Measurements from ENCODE around the gene NDUFAF7. TPM values are rescaled to one million over a fixed set of nuclear protein-coding genes. Genes with fewer than 3 reads are reported as not detected.

NDUFAF7 gene
- polyA plus RNA-seq, 1 donor (not counting 4 experiments of a cell fraction or from before 2014, with no cell fraction given): 27.7 TPM

DNA sequence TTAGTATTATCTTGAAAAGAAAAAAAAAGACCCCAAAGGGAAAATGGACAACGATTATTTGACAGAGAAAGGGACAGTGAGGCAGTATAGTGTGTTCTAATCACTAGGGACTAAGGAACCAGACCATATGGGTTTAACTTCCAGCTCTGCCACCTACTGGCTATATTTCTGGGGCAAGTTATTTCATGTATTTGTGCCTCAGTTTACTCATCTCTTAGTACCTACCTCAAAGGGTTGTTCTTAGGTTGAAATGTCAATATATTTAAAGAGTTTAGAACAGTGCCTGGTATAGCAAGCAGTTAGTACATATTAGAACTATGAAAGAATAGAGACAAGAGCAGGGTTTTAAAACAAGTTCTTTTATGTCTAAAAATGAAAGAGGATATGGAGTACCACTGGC, 50.5 kb downstream of the NDUFAF7 start:
- no peak for TF ChIP-seq EZH2 (IDR thresholded peaks at IDR 0.05; ENCODE audit: low read length)
- TF ChIP-seq CTCF (optimal IDR thresholded peaks at IDR 0.05 in 1 of 3, IDR thresholded peaks at IDR 0.05 in 1 of 3, conservative IDR thresholded peaks at IDR 0.05 in 1 of 3; ENCODE audit: extremely low read depth in 1 of 3, insufficient read depth in 2 of 3, low read length in 3 of 3): no peak
- Histone ChIP-seq H3K79me2 (ENCODE audit: control insufficient read depth, insufficient read depth, low read length) (no peaks in the 10 kb centered on the region), H3K27me3 (ENCODE audit: control insufficient read depth, extremely low read depth, insufficient read depth, low read length) (no peaks in the 10 kb centered on the region), H3K36me3 (ENCODE audit: control insufficient read depth in 2 of 2, extremely low read depth in 1 of 2, insufficient read depth in 2 of 2, low read length in 2 of 2) (peaks cover 2 to 21% of the 10 kb centered on the region in 2 experiments), H3K9me1 (ENCODE audit: control insufficient read depth, extremely low read depth, insufficient read depth, low read length) (no peaks in the 10 kb centered on the region), H3K9ac (ENCODE audit: control insufficient read depth, extremely low read depth, insufficient read depth, low read length) (no peak overlapping the region), H2AFZ (ENCODE audit: control insufficient read depth, low read length) (no peak overlapping the region), H3K9me3 (ENCODE audit: control insufficient read depth, low read depth, low read length) (no peaks in the 10 kb centered on the region), H3K4me1 (ENCODE audit: control insufficient read depth, extremely low read depth, insufficient read depth, low read length) (peaks cover 9% of the 10 kb centered on the region), H3K4me2 (ENCODE audit: control insufficient read depth, extremely low read depth, insufficient read depth, low read depth, low read length) (no peak overlapping the region), H4K20me1 (ENCODE audit: control insufficient read depth, extremely low read depth, insufficient read depth, low read length) (no peaks in the 10 kb centered on the region), H3K4me3 (ENCODE audit: control insufficient read depth in 2 of 3, extremely low read depth in 1 of 3, insufficient read depth in 2 of 3, low read depth in 1 of 3, low read length in 3 of 3) (no peak overlapping the region), H3K27ac (ENCODE audit: control insufficient read depth, insufficient read depth, low read length) (no peak overlapping the region)
- dilution Hi-C loops (cut with MboI; ENCODE audit: extremely low pct_ligation_motif_present, low sequenced_read_pairs): no loop called here
- FAIRE-seq: no peak
- no peak for DNase-seq (ENCODE audit: low read depth, low spot score)

DNA sequence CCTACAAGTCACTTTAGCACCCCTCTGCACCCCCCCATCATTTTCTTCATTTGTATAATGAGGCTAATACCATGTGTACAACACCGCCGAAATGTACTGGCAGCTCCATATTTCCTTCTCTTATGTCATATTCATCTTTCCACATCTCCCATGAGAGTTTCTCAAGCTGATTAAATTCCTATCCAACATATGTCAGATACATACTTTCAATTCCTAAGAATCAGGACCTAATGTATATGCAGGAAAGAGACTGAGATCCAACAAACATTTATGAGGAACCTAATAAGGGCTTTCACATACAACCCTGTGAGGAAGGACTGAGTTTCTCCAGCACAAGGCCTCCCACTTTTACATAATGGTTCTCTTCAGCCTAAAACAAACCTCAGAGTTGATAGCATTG, 51.3 kb downstream of the NDUFAF7 start:
- TF ChIP-seq CTCF (optimal IDR thresholded peaks at IDR 0.05 in 1 of 3, IDR thresholded peaks at IDR 0.05 in 1 of 3, conservative IDR thresholded peaks at IDR 0.05 in 1 of 3; ENCODE audit: extremely low read depth in 1 of 3, insufficient read depth in 2 of 3, low read length in 3 of 3) (no peak), EZH2 (IDR thresholded peaks at IDR 0.05; ENCODE audit: low read length) (no peak)
- H2AFZ ChIP-seq (ENCODE audit: control insufficient read depth, low read length): no peak overlapping the region
- DNase-seq (ENCODE audit: low read depth, low spot score) (no peak), FAIRE-seq (peak; percentile 20)
- H3K79me2 ChIP-seq (ENCODE audit: control insufficient read depth, insufficient read depth, low read length): no peaks in the 10 kb centered on the region
- H3K4me2 ChIP-seq (ENCODE audit: control insufficient read depth, extremely low read depth, insufficient read depth, low read depth, low read length): no peak overlapping the region
- no peaks in the 10 kb centered on the region for H4K20me1 ChIP-seq (ENCODE audit: control insufficient read depth, extremely low read depth, insufficient read depth, low read length)
- peaks cover 2 to 21% of the 10 kb centered on the region in 2 experiments for H3K36me3 ChIP-seq (ENCODE audit: control insufficient read depth in 2 of 2, extremely low read depth in 1 of 2, insufficient read depth in 2 of 2, low read length in 2 of 2)
- dilution Hi-C loops (cut with MboI; ENCODE audit: extremely low pct_ligation_motif_present, low sequenced_read_pairs): no loop called here
- no peaks in the 10 kb centered on the region for H3K9me3 ChIP-seq (ENCODE audit: control insufficient read depth, low read depth, low read length)
- no peak overlapping the region for H3K27ac ChIP-seq (ENCODE audit: control insufficient read depth, insufficient read depth, low read length)
- no peak overlapping the region for H3K4me3 ChIP-seq (ENCODE audit: control insufficient read depth in 2 of 3, extremely low read depth in 1 of 3, insufficient read depth in 2 of 3, low read depth in 1 of 3, low read length in 3 of 3)
- no peak overlapping the region for H3K9ac ChIP-seq (ENCODE audit: control insufficient read depth, extremely low read depth, insufficient read depth, low read length)
- H3K9me1 ChIP-seq (ENCODE audit: control insufficient read depth, extremely low read depth, insufficient read depth, low read length): no peaks in the 10 kb centered on the region
- peaks cover 9% of the 10 kb centered on the region for H3K4me1 ChIP-seq (ENCODE audit: control insufficient read depth, extremely low read depth, insufficient read depth, low read length)
- no peaks in the 10 kb centered on the region for H3K27me3 ChIP-seq (ENCODE audit: control insufficient read depth, extremely low read depth, insufficient read depth, low read length)
